ENCODE results near the gene RRAD. TPM values are rescaled to one million over a fixed set of nuclear protein-coding genes. Genes with fewer than 3 reads are reported as not detected.
"Not testable (repeated sequence)": the region's sequence is repeated elsewhere in the genome, so short reads cannot be mapped to it uniquely, and the experiment has no call there.

RRAD gene
- total RNA-seq, 1 donor from 2014 or later: 54.2 TPM

DNA sequence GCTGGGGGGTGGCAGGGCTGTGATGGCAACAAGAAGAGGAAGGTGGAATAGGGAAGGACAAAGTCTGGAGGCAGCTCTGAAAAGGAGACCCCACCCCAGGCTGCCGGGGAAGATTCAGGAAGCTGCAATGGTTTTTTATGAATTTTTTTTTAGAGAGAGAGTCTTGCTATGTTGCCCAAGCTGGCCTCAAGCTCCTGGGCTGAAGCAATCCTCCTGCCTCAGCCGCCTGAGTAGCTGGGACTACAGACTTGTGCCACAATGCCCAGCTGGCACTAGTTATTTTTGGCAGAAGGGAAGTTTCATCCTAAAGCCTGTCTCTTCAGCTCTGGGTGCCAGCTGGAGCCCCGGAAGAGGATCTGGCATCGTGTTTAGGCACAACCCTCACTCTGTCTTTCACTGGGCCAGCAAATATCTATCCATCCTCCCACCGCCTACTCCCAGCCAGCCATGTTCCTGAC is 34.4 kb upstream of the RRAD start:
- TF ChIP-seq, protein P1, sequence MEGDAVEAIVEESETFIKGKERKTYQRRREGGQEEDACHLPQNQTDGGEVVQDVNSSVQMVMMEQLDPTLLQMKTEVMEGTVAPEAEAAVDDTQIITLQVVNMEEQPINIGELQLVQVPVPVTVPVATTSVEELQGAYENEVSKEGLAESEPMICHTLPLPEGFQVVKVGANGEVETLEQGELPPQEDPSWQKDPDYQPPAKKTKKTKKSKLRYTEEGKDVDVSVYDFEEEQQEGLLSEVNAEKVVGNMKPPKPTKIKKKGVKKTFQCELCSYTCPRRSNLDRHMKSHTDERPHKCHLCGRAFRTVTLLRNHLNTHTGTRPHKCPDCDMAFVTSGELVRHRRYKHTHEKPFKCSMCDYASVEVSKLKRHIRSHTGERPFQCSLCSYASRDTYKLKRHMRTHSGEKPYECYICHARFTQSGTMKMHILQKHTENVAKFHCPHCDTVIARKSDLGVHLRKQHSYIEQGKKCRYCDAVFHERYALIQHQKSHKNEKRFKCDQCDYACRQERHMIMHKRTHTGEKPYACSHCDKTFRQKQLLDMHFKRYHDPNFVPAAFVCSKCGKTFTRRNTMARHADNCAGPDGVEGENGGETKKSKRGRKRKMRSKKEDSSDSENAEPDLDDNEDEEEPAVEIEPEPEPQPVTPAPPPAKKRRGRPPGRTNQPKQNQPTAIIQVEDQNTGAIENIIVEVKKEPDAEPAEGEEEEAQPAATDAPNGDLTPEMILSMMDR (IDR thresholded peaks at IDR 0.05): no peak
- no peaks in the 10 kb centered on the region for H3K36me3 ChIP-seq
- intact Hi-C loops (cut with DNase I): no loop called here
- H3K4me3 ChIP-seq: no peak overlapping the region
- DNase-seq (ENCODE audit: low spot score in 2 of 2): no peak
- no peaks in the 10 kb centered on the region for H3K9me3 ChIP-seq
- H3K27ac ChIP-seq: no peak overlapping the region
- H3K27me3 ChIP-seq: no peaks in the 10 kb centered on the region
- no peaks in the 10 kb centered on the region for H3K4me1 ChIP-seq

DNA sequence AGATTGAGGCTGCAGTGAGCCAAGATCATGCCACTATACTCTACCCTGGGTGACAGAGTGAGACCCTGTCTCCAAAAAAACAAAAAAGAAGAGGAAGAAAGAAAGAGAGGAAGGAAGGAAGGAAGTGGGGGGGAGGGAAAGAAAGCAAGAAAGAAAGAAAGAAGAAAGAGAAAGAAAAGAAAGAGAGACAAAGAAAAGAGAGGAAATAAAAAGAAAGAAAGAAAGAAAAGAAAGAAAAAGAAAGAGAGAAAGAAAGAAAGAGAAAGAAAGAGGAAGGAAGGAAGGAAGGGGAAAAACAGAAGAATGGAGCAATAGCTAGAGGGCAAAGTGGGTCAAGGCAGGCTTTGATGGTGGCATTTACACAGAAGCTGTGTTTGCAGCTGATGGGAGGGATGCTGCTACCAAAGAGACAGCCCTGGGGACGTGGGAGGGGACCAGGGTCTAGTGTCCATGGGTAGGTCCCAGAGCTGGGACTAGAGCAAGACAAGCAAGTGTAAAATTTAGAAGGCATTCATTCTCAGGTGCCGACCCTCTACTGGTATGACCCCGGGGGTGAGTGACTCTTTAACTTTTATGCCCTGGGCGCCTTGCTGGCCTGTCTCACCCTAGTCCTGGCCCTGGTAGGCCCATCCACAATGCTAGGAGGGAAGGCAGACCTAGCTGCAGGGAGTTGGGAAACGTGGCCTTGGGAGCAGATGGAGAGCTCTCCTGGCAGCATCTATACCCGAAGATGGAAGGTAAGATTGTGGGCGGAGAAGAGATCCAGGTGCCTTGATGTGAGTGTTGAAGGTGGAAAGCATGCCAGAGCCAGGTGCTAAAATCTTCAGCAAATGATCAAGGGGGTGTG is 33.7 kb upstream of the RRAD start:
- intact Hi-C loops (cut with DNase I): no loop called here

DNA sequence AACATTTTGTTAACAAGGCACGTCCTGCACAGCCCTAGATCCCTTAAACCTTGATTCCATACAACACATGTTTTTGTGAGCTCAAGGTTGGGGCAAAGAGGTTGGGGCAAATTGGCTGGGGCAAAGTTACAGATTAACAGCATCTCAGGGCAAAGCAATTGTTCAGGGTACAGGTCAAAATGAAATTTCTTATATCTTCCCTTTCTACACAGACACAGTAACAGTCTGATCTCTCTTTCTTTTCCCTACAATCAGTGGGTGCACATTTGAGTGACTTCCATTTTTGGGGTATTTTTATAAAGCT is 30.8 kb upstream of the RRAD start:
- H3K4me1 ChIP-seq; DNase-seq (ENCODE audit: low spot score in 2 of 2); H3K9me3 ChIP-seq; H3K36me3 ChIP-seq; intact Hi-C loops (cut with DNase I); H3K27me3 ChIP-seq; H3K27ac ChIP-seq; H3K4me3 ChIP-seq: not testable (repeated sequence)

More for the DNA sequence above, 33.7 kb upstream of the RRAD start:
- Histone ChIP-seq H3K36me3 (no peaks in the 10 kb centered on the region), H3K27me3 (no peaks in the 10 kb centered on the region), H3K4me1 (no peaks in the 10 kb centered on the region), H3K27ac (no peak overlapping the region), H3K4me3 (no peak overlapping the region), H3K9me3 (no peaks in the 10 kb centered on the region)
- TF ChIP-seq, protein P1 (IDR thresholded peaks at IDR 0.05): no peak
- DNase-seq (ENCODE audit: low spot score in 2 of 2): no peak

DNA sequence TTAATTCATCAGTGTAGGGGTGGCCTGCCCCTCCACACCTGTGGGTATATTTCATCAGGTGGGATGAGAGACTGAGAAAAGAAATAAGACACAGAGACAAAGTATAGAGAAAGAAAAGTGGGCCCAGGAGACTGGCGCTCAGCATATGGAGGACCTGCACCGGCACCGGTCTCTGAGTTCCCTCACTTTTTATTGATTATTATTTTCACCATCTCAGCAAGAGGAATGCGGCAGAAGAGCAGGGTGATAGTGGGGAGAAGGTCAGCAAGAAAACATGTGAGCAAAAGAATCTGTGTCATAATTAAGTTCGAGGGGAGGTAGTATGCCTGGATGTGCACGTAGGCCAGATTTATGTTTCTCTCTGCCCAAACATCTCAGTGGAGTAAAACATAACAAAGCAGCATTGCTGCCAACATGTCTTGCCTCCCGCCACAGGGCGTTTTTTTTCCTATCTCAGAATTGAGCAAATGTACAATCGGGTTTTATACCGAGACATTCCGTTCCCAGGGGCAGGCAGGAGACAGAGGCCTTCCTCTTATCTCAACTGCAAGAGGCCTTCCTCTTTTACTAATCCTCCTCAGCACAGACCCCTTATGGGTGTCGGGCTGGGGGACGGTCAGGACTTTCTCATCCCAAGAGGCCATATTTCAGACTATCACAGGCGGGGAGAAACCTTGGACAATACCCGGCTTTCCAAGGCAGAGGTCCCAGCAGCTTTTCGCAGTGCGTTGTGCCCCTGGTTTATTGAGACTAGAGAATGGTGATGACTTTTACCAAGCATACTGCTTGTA is 30.2 kb upstream of the RRAD start:
- intact Hi-C loops (cut with DNase I): loop anchor here (2.0 kb wide), 1 partner anchor 229 kb away; no protein-coding TSS in a partner anchor
- not testable (repeated sequence) for H3K9me3 ChIP-seq; H3K27ac ChIP-seq; H3K4me3 ChIP-seq; DNase-seq (ENCODE audit: low spot score in 2 of 2); H3K27me3 ChIP-seq; H3K4me1 ChIP-seq; H3K36me3 ChIP-seq

DNA sequence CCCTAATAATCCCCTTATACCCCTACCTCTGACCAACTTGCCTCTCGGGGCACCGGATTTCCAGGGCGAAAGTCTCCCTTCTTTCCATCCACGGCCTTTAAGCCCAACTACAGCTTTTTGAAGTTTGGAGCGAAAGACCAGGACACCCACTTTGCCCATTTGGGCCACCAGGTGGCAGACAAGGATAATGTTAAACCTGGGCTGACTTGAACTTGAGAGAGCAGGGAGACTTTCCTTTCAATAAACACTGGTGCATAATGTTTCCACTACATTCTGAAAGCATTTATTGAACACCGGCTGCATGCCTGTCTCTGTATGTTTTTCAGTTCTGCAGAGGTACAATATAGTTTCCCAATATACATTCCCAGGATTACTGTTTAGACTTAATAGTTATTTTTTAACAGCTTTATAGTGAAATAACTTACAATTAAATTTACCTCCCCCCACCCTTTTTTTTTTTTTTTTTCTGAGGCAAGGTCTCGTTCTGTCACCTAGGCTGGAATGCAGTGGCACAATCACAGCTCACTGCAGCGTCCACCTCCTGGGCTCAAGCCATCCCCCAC is 28.8 kb upstream of the RRAD start:
- no peaks in the 10 kb centered on the region for H3K27me3 ChIP-seq

DNA sequence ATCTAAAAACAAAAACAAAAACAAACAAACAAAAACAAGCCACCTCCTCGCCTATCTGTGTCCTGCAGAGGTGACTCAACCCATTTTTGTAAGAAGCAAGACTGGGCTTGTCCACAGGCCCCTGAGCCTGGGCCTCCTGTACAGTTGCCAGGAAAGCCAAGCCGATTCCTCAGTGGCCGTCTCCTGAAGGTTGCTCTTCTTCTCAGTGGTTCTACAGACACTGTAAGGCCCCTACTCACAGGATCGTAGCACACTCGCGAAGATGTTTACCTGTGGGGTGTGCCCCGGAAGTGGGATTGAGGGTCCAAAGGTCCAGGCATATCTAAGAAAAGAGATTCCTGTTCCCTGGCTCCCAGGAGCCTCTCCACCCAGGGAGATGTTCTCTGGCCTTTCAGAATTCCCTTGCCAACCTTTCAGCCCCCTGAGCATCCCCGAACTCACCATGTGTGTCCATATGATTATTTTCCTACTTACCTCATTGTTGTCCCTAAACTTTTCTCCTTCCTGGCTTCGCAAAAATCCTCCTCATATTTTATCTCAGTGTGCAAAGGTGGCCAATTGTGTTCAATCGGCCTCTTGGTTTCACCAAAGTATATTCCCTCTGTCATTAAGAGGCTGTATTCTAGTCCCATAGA is 28.2 kb upstream of the RRAD start:
- intact Hi-C loops (cut with DNase I): loop anchor here (2.0 kb wide), 1 partner anchor 231 kb away; no protein-coding TSS in a partner anchor
- peaks cover 0 to 6% of the 10 kb centered on the region in 2 donors for H3K4me1 ChIP-seq

More for the DNA sequence above, 28.8 kb upstream of the RRAD start:
- TF ChIP-seq, protein P1 (IDR thresholded peaks at IDR 0.05): peak; percentile 53 to 80 (median 72)
- DNase-seq (ENCODE audit: low spot score in 2 of 2): peak in 1 of 2 donors; percentile 87
- H3K9me3 ChIP-seq: no peaks in the 10 kb centered on the region
- H3K36me3 ChIP-seq: no peaks in the 10 kb centered on the region
- H3K4me1 ChIP-seq: no peaks in the 10 kb centered on the region
- no peak overlapping the region for H3K4me3 ChIP-seq
- H3K27ac ChIP-seq: no peak overlapping the region
- intact Hi-C loops (cut with DNase I): loop anchor here (2.0 kb wide), 1 partner anchor 231 kb away; no protein-coding TSS in a partner anchor

More for the DNA sequence above, 28.2 kb upstream of the RRAD start:
- TF ChIP-seq, protein P1 (IDR thresholded peaks at IDR 0.05): no peak
- no peaks in the 10 kb centered on the region for H3K27me3 ChIP-seq
- no peaks in the 10 kb centered on the region for H3K36me3 ChIP-seq
- DNase-seq (ENCODE audit: low spot score in 2 of 2): no peak
- no peaks in the 10 kb centered on the region for H3K9me3 ChIP-seq
- no peak overlapping the region for H3K27ac ChIP-seq
- no peak overlapping the region for H3K4me3 ChIP-seq

Measured in ascending aorta (tissue), 2 donors.